Measurements from ENCODE around the gene ZNF385A. TPM values are rescaled to one million over a fixed set of nuclear protein-coding genes. Genes with fewer than 3 reads are reported as not detected.

Gene ZNF385A
- total and polyA plus RNA-seq, 9 of the 15 experiments (the other 6 are each of a cell fraction or from before 2014, with no cell fraction given) = 1.0 to 111 (median 7.7) TPM

DNA sequence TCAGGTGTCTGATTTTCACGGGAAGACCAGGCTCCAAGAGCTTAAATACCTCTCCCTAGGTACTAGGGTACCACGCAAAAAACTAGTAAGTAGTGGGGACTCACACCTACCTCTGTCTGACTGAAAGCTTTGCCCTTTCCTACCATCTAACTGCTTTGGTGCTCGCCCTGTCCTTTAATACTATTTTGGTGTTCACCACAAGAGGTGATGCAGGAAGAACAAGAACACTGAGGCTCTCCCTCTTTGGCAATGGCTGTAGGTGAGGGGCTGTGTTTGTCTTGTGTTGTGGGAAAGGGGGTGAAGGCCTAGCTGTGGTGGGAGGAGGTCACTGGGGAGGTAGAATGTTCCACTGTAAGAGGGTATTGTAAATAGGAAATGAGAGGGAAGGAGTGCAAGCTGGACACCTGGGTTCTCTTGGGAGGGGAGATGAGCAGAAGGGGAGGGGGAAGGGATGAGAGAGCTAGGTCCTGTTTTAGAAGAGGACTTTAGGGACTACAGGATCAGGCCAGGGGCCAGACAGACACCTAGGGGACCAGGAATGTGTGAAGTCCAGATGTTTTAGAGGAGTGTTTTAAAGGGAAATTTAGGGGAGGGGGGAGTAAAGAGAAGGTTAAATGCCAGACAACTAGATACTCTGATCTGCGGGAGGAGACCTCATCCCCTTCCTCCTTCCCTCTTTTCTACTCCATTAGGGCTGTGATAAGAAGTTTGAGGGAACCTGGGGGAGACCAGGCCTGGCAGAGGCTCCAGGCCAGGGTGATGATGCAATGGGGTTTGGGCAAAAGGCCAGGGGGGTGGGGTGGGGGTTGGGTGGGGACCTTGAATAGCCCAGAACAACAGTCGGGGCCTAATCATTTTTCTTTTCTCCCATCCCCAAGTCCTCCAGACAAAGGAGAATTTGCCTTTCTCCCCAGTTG, 32.4 kb upstream of the ZNF385A start (continued):
- TF ChIP-seq ZNF57 (CRISPR knock-in tag; IDR thresholded peaks at IDR 0.05) (no peak), CBX5 (IDR thresholded peaks at IDR 0.05; ENCODE audit: borderline replicate concordance, low read depth) (no peak), ZNF830 (CRISPR knock-in tag; IDR thresholded peaks at IDR 0.05) (no peak), MCM7 (IDR thresholded peaks at IDR 0.05) (no peak), JUND (IDR thresholded peaks at IDR 0.05; ENCODE audit: borderline replicate concordance, low read depth, low read length) (peak; percentile 80), JUND (tag; IDR thresholded peaks at IDR 0.05; ENCODE audit: borderline replicate concordance, low read depth, low read length) (no peak; the same call in 2 of the 3 replicates), FOS (IDR thresholded peaks at IDR 0.05; ENCODE audit: extremely low read depth, insufficient read length) (no peak), TGIF2 (CRISPR knock-in tag; IDR thresholded peaks at IDR 0.05) (no peak), TOE1 (IDR thresholded peaks at IDR 0.05; ENCODE audit: borderline replicate concordance) (no peak), TOE1 (CRISPR knock-in tag; IDR thresholded peaks at IDR 0.05; ENCODE audit: borderline replicate concordance, low read depth) (no peak), HDAC1 (IDR thresholded peaks at IDR 0.05) (peak in 1 of 2 experiments; percentile 35; a peak in 1 of 4 replicates), TCF3 (CRISPR knock-in tag; IDR thresholded peaks at IDR 0.05) (no peak), ID3 (CRISPR knock-in tag; IDR thresholded peaks at IDR 0.05) (no peak), ID3 (tag; IDR thresholded peaks at IDR 0.05) (no peak)
- TF ChIP-seq, protein P1, sequence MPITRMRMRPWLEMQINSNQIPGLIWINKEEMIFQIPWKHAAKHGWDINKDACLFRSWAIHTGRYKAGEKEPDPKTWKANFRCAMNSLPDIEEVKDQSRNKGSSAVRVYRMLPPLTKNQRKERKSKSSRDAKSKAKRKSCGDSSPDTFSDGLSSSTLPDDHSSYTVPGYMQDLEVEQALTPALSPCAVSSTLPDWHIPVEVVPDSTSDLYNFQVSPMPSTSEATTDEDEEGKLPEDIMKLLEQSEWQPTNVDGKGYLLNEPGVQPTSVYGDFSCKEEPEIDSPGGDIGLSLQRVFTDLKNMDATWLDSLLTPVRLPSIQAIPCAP (CRISPR knock-in tag; IDR thresholded peaks at IDR 0.05; ENCODE audit: borderline replicate concordance) = no peak
- TF ChIP-seq, protein P2, sequence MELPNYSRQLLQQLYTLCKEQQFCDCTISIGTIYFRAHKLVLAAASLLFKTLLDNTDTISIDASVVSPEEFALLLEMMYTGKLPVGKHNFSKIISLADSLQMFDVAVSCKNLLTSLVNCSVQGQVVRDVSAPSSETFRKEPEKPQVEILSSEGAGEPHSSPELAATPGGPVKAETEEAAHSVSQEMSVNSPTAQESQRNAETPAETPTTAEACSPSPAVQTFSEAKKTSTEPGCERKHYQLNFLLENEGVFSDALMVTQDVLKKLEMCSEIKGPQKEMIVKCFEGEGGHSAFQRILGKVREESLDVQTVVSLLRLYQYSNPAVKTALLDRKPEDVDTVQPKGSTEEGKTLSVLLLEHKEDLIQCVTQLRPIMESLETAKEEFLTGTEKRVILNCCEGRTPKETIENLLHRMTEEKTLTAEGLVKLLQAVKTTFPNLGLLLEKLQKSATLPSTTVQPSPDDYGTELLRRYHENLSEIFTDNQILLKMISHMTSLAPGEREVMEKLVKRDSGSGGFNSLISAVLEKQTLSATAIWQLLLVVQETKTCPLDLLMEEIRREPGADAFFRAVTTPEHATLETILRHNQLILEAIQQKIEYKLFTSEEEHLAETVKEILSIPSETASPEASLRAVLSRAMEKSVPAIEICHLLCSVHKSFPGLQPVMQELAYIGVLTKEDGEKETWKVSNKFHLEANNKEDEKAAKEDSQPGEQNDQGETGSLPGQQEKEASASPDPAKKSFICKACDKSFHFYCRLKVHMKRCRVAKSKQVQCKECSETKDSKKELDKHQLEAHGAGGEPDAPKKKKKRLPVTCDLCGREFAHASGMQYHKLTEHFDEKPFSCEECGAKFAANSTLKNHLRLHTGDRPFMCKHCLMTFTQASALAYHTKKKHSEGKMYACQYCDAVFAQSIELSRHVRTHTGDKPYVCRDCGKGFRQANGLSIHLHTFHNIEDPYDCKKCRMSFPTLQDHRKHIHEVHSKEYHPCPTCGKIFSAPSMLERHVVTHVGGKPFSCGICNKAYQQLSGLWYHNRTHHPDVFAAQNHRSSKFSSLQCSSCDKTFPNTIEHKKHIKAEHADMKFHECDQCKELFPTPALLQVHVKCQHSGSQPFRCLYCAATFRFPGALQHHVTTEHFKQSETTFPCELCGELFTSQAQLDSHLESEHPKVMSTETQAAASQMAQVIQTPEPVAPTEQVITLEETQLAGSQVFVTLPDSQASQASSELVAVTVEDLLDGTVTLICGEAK (IDR thresholded peaks at IDR 0.05) = 0 out of 2 replicates have a peak, but pooled peaks have one; percentile 30
- TF ChIP-seq, protein P2 (CRISPR knock-in tag; IDR thresholded peaks at IDR 0.05) = no peak
